Activated T-cell treated with anti-CD3 and anti-CD28 coated beads, Interleukin-2, amount 50 U/mL, for 24 hours (primary cell): ENCODE data around the gene OR9Q1.

Experiments used
- DNase-seq: peaks from one replicate; pipeline ENCODE4 v3.0.0-alpha.2; 2020
- H3K27ac Mint-ChIP-seq: 2 replicates; pipeline ENCODE4 v1.8.0; 2020; ENCODE audit warnings: mild to moderate bottlenecking, mixed read lengths
- H3K27me3 Mint-ChIP-seq: 2 replicates; pipeline ENCODE4 v1.8.0; 2020; ENCODE audit warnings: mixed read lengths
- H3K36me3 Mint-ChIP-seq: 2 replicates; pipeline ENCODE4 v1.8.0; 2020; ENCODE audit warnings: low read depth, mixed read lengths
- H3K4me1 Mint-ChIP-seq: 2 replicates; pipeline ENCODE4 v1.8.0; 2020; ENCODE audit warnings: low read depth, mixed read lengths
- H3K4me3 Mint-ChIP-seq: 2 replicates; pipeline ENCODE4 v1.8.0; 2020; ENCODE audit warnings: mild to moderate bottlenecking, moderate library complexity, mixed read lengths
- H3K9me3 Mint-ChIP-seq: 2 replicates; pipeline ENCODE4 v1.8.0; 2020; ENCODE audit warnings: mixed read lengths

The OR9Q1 gene

DNA sequence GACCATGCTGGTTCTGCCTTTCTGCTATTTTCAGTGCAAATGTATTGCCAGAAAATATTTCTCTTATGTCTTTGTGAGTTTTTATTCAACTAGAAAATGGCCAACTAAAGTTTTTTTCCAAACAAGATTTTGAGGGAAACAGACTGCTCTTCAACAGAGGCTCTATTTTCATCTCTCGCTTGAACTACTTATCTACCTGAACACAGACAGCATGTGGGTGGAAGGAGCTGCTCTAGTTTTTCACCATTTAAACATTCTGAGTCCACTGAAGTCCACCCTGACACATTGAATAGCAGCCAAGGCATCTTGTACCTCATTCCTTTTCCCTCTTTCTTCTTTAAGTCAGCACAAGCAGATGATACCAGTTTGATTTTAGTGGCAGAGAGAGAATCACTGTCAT, 111.5 kb downstream of the OR9Q1 start:
- no peak overlapping the region for H3K27ac Mint-ChIP-seq
- no peaks in the 10 kb centered on the region for H3K4me1 Mint-ChIP-seq
- H3K27me3 Mint-ChIP-seq, result no peaks in the 10 kb centered on the region
- no peaks in the 10 kb centered on the region for H3K36me3 Mint-ChIP-seq
- H3K9me3 Mint-ChIP-seq, result no peaks in the 10 kb centered on the region
- no peak overlapping the region for H3K4me3 Mint-ChIP-seq
- DNase-seq, result no peak

- H3K27ac Mint-ChIP-seq, result no peak overlapping the region
- no peaks in the 10 kb centered on the region for H3K36me3 Mint-ChIP-seq
- H3K27me3 Mint-ChIP-seq, result peaks cover 15% of the 10 kb centered on the region
- no peaks in the 10 kb centered on the region for H3K4me1 Mint-ChIP-seq
- H3K4me3 Mint-ChIP-seq, result no peak overlapping the region
- no peaks in the 10 kb centered on the region for H3K9me3 Mint-ChIP-seq
- DNase-seq, result no peak
Observed at GRCh38 chr11:58142761-58143160, 119.1 kb downstream of the OR9Q1 start.

- H3K27me3 Mint-ChIP-seq, result peaks cover 20% of the 10 kb centered on the region
- H3K4me1 Mint-ChIP-seq, result no peaks in the 10 kb centered on the region
- no peak overlapping the region for H3K27ac Mint-ChIP-seq
- H3K4me3 Mint-ChIP-seq, result no peak overlapping the region
- H3K36me3 Mint-ChIP-seq, result no peaks in the 10 kb centered on the region
- DNase-seq, result no peak
- H3K9me3 Mint-ChIP-seq, result no peaks in the 10 kb centered on the region
Observed at GRCh38 chr11:58152781-58153180, 129.1 kb downstream of the OR9Q1 start.

DNA sequence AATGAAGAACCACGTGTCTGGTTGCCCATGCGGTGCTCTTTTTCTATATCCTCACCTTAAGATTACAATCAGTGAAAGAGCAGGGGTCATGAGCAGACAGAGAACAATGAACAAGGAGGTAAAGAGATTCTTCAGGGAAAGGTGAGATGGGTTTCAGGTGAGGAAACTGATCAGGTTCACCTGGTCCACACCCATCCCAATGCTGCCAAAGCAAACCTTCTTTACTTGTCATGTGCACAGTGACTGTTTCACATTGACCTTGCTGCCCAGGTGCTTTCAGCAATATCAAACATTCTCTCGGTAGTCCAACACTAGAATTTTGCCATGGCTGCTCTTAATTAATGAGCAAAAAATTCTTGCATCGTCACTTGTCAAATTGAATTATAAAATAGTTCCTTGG, 140.7 kb downstream of the OR9Q1 start:
- peaks cover 2% of the 10 kb centered on the region for H3K27me3 Mint-ChIP-seq
- H3K27ac Mint-ChIP-seq, result no peak overlapping the region
- H3K4me1 Mint-ChIP-seq, result no peaks in the 10 kb centered on the region
- H3K4me3 Mint-ChIP-seq, result no peak overlapping the region
- no peak for DNase-seq
- no peaks in the 10 kb centered on the region for H3K36me3 Mint-ChIP-seq
- H3K9me3 Mint-ChIP-seq, result peaks cover 5% of the 10 kb centered on the region

DNA sequence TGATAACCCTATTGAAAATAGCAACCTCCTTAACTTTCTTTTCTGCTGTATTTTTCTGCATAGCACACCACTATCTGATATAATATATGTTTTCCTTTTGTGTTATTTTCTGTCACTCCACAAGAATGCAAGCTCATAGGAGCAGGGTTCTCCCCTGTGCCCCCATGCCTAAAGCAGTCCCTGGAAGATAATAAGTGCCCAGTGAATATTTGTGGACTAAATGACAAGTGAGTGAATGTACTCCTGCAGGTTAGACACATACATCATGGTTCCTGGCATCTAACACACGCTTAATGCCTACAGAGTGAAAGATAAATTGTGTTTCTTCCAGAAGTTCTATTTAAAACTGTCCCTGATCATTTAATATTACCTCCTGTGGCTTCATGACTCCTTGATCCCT, 141.3 kb downstream of the OR9Q1 start:
- Mint-ChIP-seq H3K4me1 (no peaks in the 10 kb centered on the region), H3K27ac (no peak overlapping the region), H3K27me3 (peaks cover 2% of the 10 kb centered on the region), H3K36me3 (no peaks in the 10 kb centered on the region), H3K4me3 (no peak overlapping the region), H3K9me3 (peaks cover 3% of the 10 kb centered on the region)
- no peak for DNase-seq

DNA sequence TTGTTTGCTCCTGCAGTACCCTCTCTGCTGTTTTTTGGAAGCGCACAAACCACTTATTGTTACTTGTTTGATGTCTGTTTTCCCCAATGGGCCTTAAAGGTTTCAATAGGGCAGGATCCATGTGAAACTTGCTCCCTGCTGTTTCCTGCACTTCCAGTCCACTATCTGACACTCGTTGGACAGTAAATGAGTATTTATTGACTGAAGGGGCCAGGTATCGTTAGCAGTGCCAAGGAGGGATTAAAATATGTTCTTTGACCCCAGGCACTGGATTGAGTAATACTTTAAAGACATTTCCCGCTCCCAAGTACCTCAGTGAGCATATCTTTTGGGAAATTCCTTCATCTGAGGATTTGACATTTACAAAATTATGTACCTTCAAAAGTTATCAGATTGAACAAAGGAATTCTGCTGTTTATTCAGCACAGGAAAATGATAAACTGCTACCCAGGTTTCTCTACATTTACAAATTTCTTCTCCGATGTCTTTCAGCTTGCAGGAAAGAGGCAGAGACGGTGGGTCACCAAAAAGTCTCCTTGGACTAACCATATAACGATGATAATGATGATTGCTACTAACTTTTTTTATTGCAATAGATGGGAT, 141.9 kb downstream of the OR9Q1 start:
- H3K4me1 Mint-ChIP-seq, result no peaks in the 10 kb centered on the region
- no peak overlapping the region for H3K4me3 Mint-ChIP-seq
- DNase-seq, result no peak
- H3K27ac Mint-ChIP-seq, result no peak overlapping the region
- no peaks in the 10 kb centered on the region for H3K9me3 Mint-ChIP-seq
- peaks cover 2% of the 10 kb centered on the region for H3K27me3 Mint-ChIP-seq
- H3K36me3 Mint-ChIP-seq, result no peaks in the 10 kb centered on the region

DNA sequence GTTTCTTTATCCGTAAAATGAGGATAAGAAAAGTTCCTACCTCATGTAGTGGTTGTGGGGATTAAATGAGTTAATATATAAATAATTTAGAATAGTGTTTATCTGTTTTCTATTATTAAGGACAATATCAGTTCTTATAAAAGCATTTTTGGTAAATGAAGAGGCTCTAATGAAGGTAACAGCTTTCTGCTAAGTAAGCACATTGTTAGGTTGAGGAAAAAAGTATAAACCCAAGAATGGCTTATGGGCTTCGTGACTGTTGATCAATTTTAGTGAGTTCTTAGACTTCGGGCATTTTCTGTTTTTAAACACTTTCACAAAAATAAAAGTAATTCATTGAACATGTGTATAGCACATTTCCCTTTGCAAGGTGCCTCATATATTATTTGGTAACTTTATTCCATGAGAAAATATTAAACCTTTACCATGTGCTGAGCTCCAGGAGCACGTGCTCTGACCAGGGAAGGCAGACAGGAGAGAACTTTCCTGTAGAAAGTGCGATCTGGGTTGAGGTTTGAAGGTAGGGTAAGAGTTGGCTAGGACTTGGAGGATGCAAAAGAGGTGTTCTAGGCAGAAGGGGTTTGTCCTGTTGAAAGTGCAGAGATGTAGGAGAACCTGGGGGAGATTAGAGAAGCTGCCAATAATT, 153.9 kb downstream of the OR9Q1 start:
- Mint-ChIP-seq H3K27ac (no peak overlapping the region), H3K4me1 (no peaks in the 10 kb centered on the region), H3K27me3 (peaks cover 36% of the 10 kb centered on the region), H3K36me3 (no peaks in the 10 kb centered on the region), H3K4me3 (no peak overlapping the region), H3K9me3 (no peaks in the 10 kb centered on the region)
- DNase-seq, result no peak

GRCh38 chr11:58178444-58178843, 154.8 kb downstream of the OR9Q1 start:
- H3K27ac Mint-ChIP-seq, result no peak overlapping the region
- no peaks in the 10 kb centered on the region for H3K4me1 Mint-ChIP-seq
- H3K27me3 Mint-ChIP-seq, result peaks cover 34% of the 10 kb centered on the region
- no peaks in the 10 kb centered on the region for H3K36me3 Mint-ChIP-seq
- H3K9me3 Mint-ChIP-seq, result no peaks in the 10 kb centered on the region
- no peak for DNase-seq
- H3K4me3 Mint-ChIP-seq, result no peak overlapping the region

DNA sequence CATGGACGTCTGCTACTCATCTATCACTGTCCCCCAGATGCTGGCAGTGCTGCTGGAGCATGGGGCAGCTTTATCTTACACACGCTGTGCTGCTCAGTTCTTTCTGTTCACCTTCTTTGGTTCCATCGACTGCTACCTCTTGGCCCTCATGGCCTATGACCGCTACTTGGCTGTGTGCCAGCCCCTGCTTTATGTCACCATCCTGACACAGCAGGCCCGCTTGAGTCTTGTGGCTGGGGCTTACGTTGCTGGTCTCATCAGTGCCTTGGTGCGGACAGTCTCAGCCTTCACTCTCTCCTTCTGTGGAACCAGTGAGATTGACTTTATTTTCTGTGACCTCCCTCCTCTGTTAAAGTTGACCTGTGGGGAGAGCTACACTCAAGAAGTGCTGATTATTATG, 156.0 kb downstream of the OR9Q1 start:
- no peak overlapping the region for H3K27ac Mint-ChIP-seq
- H3K4me1 Mint-ChIP-seq, result no peaks in the 10 kb centered on the region
- H3K4me3 Mint-ChIP-seq, result no peak overlapping the region
- no peaks in the 10 kb centered on the region for H3K36me3 Mint-ChIP-seq
- peaks cover 26% of the 10 kb centered on the region for H3K27me3 Mint-ChIP-seq
- DNase-seq, result no peak
- no peaks in the 10 kb centered on the region for H3K9me3 Mint-ChIP-seq

DNA sequence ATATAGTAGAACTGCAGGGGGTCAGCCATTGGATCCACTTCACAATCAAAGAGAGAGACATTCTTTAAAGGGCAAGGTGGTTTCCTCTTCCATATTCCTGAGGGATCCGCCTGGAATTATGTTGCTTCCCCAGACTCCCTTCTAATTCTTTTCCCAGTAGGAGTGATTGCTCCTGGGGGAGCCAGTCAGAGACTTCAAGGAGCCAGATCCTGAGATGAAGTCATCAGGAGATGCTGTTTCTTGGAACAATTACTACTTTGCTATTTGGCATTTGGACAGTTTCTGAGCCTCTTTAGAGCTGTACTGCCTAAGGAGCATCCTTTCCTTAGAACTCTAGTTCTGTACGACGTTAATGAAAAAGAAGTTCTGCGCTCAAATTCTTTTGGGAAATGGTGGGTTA, 163.3 kb downstream of the OR9Q1 start:
- DNase-seq, result no peak
- Mint-ChIP-seq H3K36me3 (no peaks in the 10 kb centered on the region), H3K27ac (no peak overlapping the region), H3K4me3 (no peak overlapping the region), H3K27me3 (no peaks in the 10 kb centered on the region), H3K4me1 (no peaks in the 10 kb centered on the region), H3K9me3 (no peaks in the 10 kb centered on the region)

GRCh38 chr11:58188770-58189169, 165.1 kb downstream of the OR9Q1 start, which contains the start of gene OR9Q2:
Gene OR9Q2, plus strand, starts transcription at chr11:58189070. Its CDS starts 1,421 bp downstream, at chr11:58190491.
- Mint-ChIP-seq H3K4me1 (no peaks in the 10 kb centered on the region), H3K27me3 (no peaks in the 10 kb centered on the region), H3K36me3 (no peaks in the 10 kb centered on the region), H3K27ac (no peak within 1 kb of the TSS), H3K9me3 (no peaks in the 10 kb centered on the region), H3K4me3 (no peak within 1 kb of the TSS)
- DNase-seq, result no peak

DNA sequence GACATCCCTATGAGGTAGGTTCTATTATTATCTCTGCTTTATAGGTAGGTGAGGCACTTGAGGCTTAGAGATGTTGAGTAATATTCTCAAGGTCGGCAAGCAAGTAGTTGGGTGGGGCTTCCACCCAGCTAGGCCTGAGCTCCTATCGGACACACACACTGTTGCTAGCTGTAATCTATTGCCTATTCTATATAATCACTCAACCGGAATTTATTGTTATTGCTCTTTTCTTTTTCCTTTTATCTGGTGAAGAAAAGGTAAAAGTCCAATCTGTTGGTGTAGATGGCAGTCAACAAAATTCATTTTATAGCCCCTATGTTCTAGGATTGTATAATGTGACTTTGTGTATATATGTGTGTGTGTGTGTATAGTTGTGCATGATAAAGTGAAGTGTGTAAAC, 168.5 kb downstream of the OR9Q1 start:
- no peaks in the 10 kb centered on the region for H3K36me3 Mint-ChIP-seq
- H3K4me1 Mint-ChIP-seq, result no peaks in the 10 kb centered on the region
- H3K27ac Mint-ChIP-seq, result no peak overlapping the region
- H3K9me3 Mint-ChIP-seq, result peaks cover 5% of the 10 kb centered on the region
- no peak overlapping the region for H3K4me3 Mint-ChIP-seq
- H3K27me3 Mint-ChIP-seq, result no peaks in the 10 kb centered on the region
- no peak for DNase-seq

DNA sequence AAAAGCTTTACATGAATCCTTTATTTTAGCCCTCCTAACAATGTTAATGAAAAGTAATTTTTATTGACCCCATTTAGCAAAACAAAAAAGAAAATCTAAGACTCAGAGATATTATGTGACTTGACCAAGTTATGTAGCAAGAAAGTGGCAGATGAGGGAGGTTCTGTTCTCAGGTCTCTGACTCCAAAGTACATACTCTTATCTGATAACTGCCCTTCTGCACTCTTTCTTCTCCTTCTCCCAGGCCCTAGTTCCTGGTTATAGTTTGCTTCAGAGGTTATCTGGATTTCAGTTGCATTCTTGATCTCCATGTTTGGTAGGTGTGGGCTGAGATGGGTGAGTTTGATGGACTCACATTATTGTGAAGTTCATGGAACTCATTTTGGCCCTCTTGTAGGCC, 169.7 kb downstream of the OR9Q1 start:
- Mint-ChIP-seq H3K4me3 (no peak overlapping the region), H3K9me3 (peaks cover 5% of the 10 kb centered on the region), H3K4me1 (no peaks in the 10 kb centered on the region), H3K27ac (no peak overlapping the region), H3K36me3 (no peaks in the 10 kb centered on the region), H3K27me3 (no peaks in the 10 kb centered on the region)
- DNase-seq, result no peak

GRCh38 chr11:58195939-58196338, 172.3 kb downstream of the OR9Q1 start:
- no peak for DNase-seq
- Mint-ChIP-seq H3K4me3 (no peak overlapping the region), H3K27ac (no peak overlapping the region), H3K27me3 (peaks cover 7% of the 10 kb centered on the region), H3K4me1 (no peaks in the 10 kb centered on the region), H3K9me3 (peaks cover 5% of the 10 kb centered on the region), H3K36me3 (no peaks in the 10 kb centered on the region)

DNA sequence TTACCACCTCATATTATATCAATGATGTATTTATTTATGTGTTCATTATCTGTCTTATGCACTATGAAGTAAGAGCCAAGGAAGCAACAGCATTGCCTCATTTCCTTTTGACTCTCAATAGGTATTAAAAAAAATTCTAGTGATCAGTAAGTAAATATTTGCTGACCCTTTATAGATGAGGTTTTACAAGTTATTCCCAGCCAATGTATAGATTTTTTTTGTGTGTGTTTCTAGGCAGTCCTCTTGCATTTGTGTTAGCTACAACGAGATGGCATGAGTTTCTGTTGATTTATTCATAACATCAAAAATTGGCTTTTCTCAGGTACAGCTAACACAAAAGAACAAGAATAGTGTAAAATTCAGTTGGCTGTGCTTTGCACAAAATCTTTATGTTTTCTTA, 175.6 kb downstream of the OR9Q1 start:
- H3K27me3 Mint-ChIP-seq, result peaks cover 31% of the 10 kb centered on the region
- H3K9me3 Mint-ChIP-seq, result peaks cover 5% of the 10 kb centered on the region
- H3K36me3 Mint-ChIP-seq, result no peaks in the 10 kb centered on the region
- H3K27ac Mint-ChIP-seq, result no peak overlapping the region
- no peaks in the 10 kb centered on the region for H3K4me1 Mint-ChIP-seq
- no peak for DNase-seq
- H3K4me3 Mint-ChIP-seq, result no peak overlapping the region

DNA sequence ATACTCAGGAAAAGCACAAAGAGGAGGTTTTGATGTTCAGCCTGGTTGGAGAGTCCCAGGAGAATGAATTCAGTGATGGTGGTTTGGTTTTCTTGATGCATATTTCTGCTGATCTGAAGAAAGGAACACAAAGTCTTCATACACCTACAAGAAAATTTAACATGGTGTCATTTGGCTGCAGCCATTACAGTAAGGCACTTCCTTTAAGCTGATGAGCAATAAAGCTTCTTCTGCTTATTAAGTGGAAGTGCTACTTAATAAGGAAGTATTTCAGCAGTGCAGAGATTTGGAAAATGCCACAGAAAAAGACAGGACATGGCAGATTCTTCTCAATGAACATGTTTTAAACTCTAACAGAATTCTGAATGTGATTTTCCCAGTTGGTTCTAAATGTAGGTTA, 180.4 kb downstream of the OR9Q1 start, which contains the start of gene OR1S2:
Gene OR1S2, minus strand, starts transcription at position 101 of the 400 bp plus-strand sequence. Its CDS starts 0 bp downstream, at position 101.
- Mint-ChIP-seq H3K36me3 (no peaks in the 10 kb centered on the region), H3K4me3 (no peak within 1 kb of the TSS), H3K27me3 (peaks cover 42% of the 10 kb centered on the region), H3K27ac (no peak within 1 kb of the TSS), H3K9me3 (no peaks in the 10 kb centered on the region), H3K4me1 (no peaks in the 10 kb centered on the region)
- no peak for DNase-seq
